Mammary epithelial cell (primary cell): ENCODE results near the gene DCLRE1B.

Source experiments
- CTCF ChIP-seq, 2 donors: IDR thresholded peaks in 1 of 2; conservative IDR thresholded peaks in 1 of 2; 2 replicates each; pipeline ENCODE4 v1.5.1; 2011 to 2012; ENCODE audit warnings: inconsistent platforms in 2 of 2, low read length in 2 of 2, mild to moderate bottlenecking in 2 of 2, control low read depth in 1 of 2, low read depth in 1 of 2; ENCODE audit not compliant: insufficient read depth in 1 of 2; ENCODE audit errors: extremely low read depth in 1 of 2
- EZH2 ChIP-seq: IDR thresholded peaks from 2 replicates; pipeline ENCODE4 v1.6.1; 2012; ENCODE audit warnings: low read length, inconsistent platforms, borderline replicate concordance

DNA sequence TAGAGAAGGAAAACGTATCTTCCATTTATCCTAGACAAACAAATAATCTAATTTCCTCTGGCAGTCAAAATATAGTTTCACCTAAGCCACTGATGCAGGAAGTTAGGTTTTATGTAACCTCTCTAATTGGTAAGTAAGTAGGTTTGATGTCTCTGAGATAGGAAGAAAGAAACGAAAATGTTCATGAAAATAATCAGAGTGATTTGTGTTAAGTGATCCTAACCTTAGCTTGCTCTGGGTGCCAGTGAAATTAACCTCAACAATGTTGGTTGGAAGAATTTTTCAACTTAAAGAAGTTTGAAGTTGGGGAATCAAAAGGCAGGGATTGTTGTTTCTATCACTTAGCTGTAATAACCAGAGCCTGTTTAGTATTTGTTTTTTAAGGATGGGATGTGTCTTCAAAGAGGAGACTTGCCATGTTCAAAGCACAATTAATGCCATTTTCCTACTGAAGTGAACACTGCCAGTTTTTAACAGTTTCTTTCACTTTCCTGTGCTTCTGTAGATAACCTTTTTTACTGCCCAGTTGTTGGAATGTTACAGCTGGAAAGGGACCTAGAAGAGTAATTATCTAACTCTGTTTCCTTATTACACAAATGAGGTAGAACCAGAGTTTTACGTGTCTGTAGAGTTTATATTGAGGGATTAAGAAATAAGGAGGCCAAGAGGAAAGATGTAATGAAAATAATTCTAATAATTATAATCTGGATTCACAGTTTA is 42.4 kb downstream of the DCLRE1B start:
- TF ChIP-seq CTCF (conservative IDR thresholded peaks at IDR 0.05 in 1 of 2, IDR thresholded peaks at IDR 0.05 in 1 of 2; ENCODE audit: extremely low read depth in 1 of 2, insufficient read depth in 1 of 2, low read depth in 1 of 2, low read length in 2 of 2) (no peak), EZH2 (no peak)
